IMR-90 (cell line): ENCODE measurements around the gene TTK. TPM values are rescaled to one million over a fixed set of nuclear protein-coding genes. Genes with fewer than 3 reads are reported as not detected.

Experiments
- ATAC-seq: fragments of 200-7000 bp; cut with Tn5 transposase; 2 replicates; pipeline ENCODE4 v1.9.1; 2020; ENCODE audit warnings: low read depth, mild to moderate bottlenecking, moderate library complexity
- BruUV-seq: library from RNA; stranded (reverse); fragments of 400-500 nt; replicated peaks from 2 replicates; lab custom pipeline; 2021; lab: Mats Ljungman, UMichigan
- CTCF ChIA-PET: fragments of 300-600 bp; formaldehyde crosslinking; extraction: SDS; loops from one replicate; lab custom pipeline; 2021; ENCODE audit warnings: antibody characterized with exemption; lab: Yijun Ruan, JAX
- POLR2A ChIA-PET: fragments of 300-600 bp; sonication (Branson Sonifier 250); formaldehyde crosslinking; loops from one replicate; lab custom pipeline; 2022; ENCODE audit warnings: antibody characterized with exemption; ENCODE audit not compliant: unreplicated experiment; lab: Charles Lee
- DNase-seq: peaks from one replicate; pipeline ENCODE4 v3.0.0; 2013
- H2AFZ ChIP-seq: replicated peaks from 2 replicates; pipeline ENCODE3; 2013; ENCODE audit warnings: low read length, mild to moderate bottlenecking; ENCODE audit not compliant: poor library complexity
- H2AK5ac ChIP-seq: 2 replicates; pipeline ENCODE4 v1.6.1; 2013; ENCODE audit warnings: low read depth, low read length, inconsistent platforms
- H2AK9ac ChIP-seq: replicated peaks from 2 replicates; pipeline ENCODE3; 2013; ENCODE audit warnings: mild to moderate bottlenecking, low read depth, low read length, moderate library complexity; ENCODE audit not compliant: poor library complexity
- H2BK120ac ChIP-seq: 2 replicates; pipeline ENCODE4 v1.6.1; 2013; ENCODE audit warnings: low read depth, low read length, inconsistent platforms
- H2BK15ac ChIP-seq: 3 replicates; pipeline ENCODE4 v1.6.1; 2013; ENCODE audit warnings: low read depth, low read length, inconsistent platforms
- H2BK20ac ChIP-seq: 2 replicates; pipeline ENCODE4 v1.6.1; 2013; ENCODE audit warnings: low read depth, mild to moderate bottlenecking, inconsistent platforms, low read length, moderate library complexity
- H2BK5ac ChIP-seq: 2 replicates; pipeline ENCODE4 v1.6.1; 2013; ENCODE audit warnings: mild to moderate bottlenecking, low read depth, low read length, inconsistent platforms; ENCODE audit not compliant: poor library complexity, severe bottlenecking
- H3K14ac ChIP-seq: replicated peaks from 2 replicates; pipeline ENCODE4 v1.6.1; 2013; ENCODE audit warnings: low read depth, low read length, inconsistent platforms
- H3K18ac ChIP-seq: 2 replicates; pipeline ENCODE4 v1.6.1; 2013; ENCODE audit warnings: low read depth, low read length, control low read depth
- H3K23ac ChIP-seq: 2 replicates; pipeline ENCODE4 v1.6.1; 2013; ENCODE audit warnings: low read depth, low read length, inconsistent platforms
- H3K27ac ChIP-seq: 2 replicates; pipeline ENCODE4 v1.5.1; 2013; ENCODE audit warnings: mild to moderate bottlenecking, control low read depth, low read length; ENCODE audit not compliant: insufficient read depth
- H3K27me3 ChIP-seq: 2 replicates; pipeline ENCODE4 v1.6.1; 2013; ENCODE audit warnings: low read length; ENCODE audit not compliant: control insufficient read depth, insufficient read depth
- H3K36me3 ChIP-seq: 2 replicates; pipeline ENCODE4 v1.6.1; 2013; ENCODE audit warnings: low read length, mixed read lengths; ENCODE audit not compliant: control insufficient read depth, insufficient read depth
- H3K4ac ChIP-seq: 2 replicates; pipeline ENCODE4 v1.6.1; 2013; ENCODE audit warnings: low read depth, low read length, inconsistent platforms
- H3K4me1 ChIP-seq: 2 replicates; pipeline ENCODE4 v1.6.1; 2013; ENCODE audit warnings: low read length, mixed read lengths; ENCODE audit not compliant: control insufficient read depth, insufficient read depth
- H3K4me2 ChIP-seq: 2 replicates; pipeline ENCODE4 v1.6.1; 2013; ENCODE audit warnings: low read depth, mild to moderate bottlenecking, control low read depth, low read length, moderate library complexity
- H3K4me3 ChIP-seq: 2 replicates; pipeline ENCODE4 v1.5.1; 2013; ENCODE audit warnings: low read depth, mild to moderate bottlenecking, control low read depth, low read length, moderate library complexity; ENCODE audit not compliant: insufficient read depth
- H3K56ac ChIP-seq: 2 replicates; pipeline ENCODE4 v1.6.1; 2013; ENCODE audit warnings: low read length, inconsistent platforms; ENCODE audit not compliant: insufficient read depth; ENCODE audit errors: extremely low read depth
- H3K79me1 ChIP-seq, 2 experiments: 2 replicates each; pipeline ENCODE4 v1.6.1; 2013; ENCODE audit warnings: low read length in 2 of 2, inconsistent platforms in 1 of 2, low read depth in 1 of 2
- H3K9ac ChIP-seq: 2 replicates; pipeline ENCODE4 v1.6.1; 2013; ENCODE audit warnings: low read depth, low read length, control low read depth
- H3K9me1 ChIP-seq: 2 replicates; pipeline ENCODE4 v1.6.1; 2013; ENCODE audit warnings: low read length, inconsistent platforms; ENCODE audit not compliant: insufficient read depth
- H3K9me3 ChIP-seq: 2 replicates; pipeline ENCODE4 v1.6.1; 2013; ENCODE audit warnings: low read length; ENCODE audit not compliant: control insufficient read depth, insufficient read depth
- H4K20me1 ChIP-seq: 2 replicates; pipeline ENCODE4 v1.6.1; 2013; ENCODE audit warnings: low read length, inconsistent platforms; ENCODE audit not compliant: insufficient read depth
- H4K5ac ChIP-seq: 2 replicates; pipeline ENCODE4 v1.6.1; 2013; ENCODE audit warnings: mild to moderate bottlenecking, low read depth, low read length, control low read depth
- H4K8ac ChIP-seq, 2 experiments: 2 replicates each; pipeline ENCODE4 v1.6.1; 2013; ENCODE audit warnings: low read depth in 2 of 2, low read length in 2 of 2, control low read depth in 1 of 2, inconsistent platforms in 1 of 2
- H4K91ac ChIP-seq: 2 replicates; pipeline ENCODE4 v1.6.1; 2013; ENCODE audit warnings: low read depth, low read length, inconsistent platforms; ENCODE audit not compliant: insufficient read depth
- CEBPB ChIP-seq: IDR thresholded peaks from 2 replicates; pipeline ENCODE4 v1.6.1; 2012; ENCODE audit warnings: low read depth, low read length, improper control_type of control experiment
- CHD1 ChIP-seq: IDR thresholded peaks from 2 replicates; pipeline ENCODE4 v1.6.1; 2012; ENCODE audit warnings: low read depth, low read length, improper control_type of control experiment
- CTCF ChIP-seq: conservative IDR thresholded peaks from 2 replicates; pipeline ENCODE4 v1.5.1; 2012; ENCODE audit warnings: mild to moderate bottlenecking, low read depth, low read length, improper control_type of control experiment
- FOS ChIP-seq: fragments of 150-350 bp; IDR thresholded peaks from 2 replicates; pipeline ENCODE4 v1.6.1; 2016; ENCODE audit warnings: low read depth, low read length
- MAFK ChIP-seq: IDR thresholded peaks from 2 replicates; pipeline ENCODE4 v1.6.1; 2012; ENCODE audit warnings: low read depth, low read length, improper control_type of control experiment
- NFE2L2 ChIP-seq: fragments of 150-350 bp; IDR thresholded peaks from 2 replicates; pipeline ENCODE4 v1.6.1; 2016; ENCODE audit warnings: low read depth, mild to moderate bottlenecking, low read length
- POLR2A ChIP-seq: IDR thresholded peaks from 2 replicates; pipeline ENCODE4 v1.6.1; 2012; ENCODE audit warnings: mild to moderate bottlenecking, low read depth, low read length
- RCOR1 ChIP-seq: IDR thresholded peaks from 2 replicates; pipeline ENCODE4 v1.6.1; 2012; ENCODE audit warnings: mild to moderate bottlenecking, low read length, improper control_type of control experiment; ENCODE audit not compliant: insufficient replicate concordance
- RFX5 ChIP-seq: IDR thresholded peaks from 2 replicates; pipeline ENCODE4 v1.8.0; 2012; ENCODE audit warnings: low read depth, mild to moderate bottlenecking, low read length, moderate library complexity
- USF2 ChIP-seq: fragments of 150-350 bp; IDR thresholded peaks from 2 replicates; pipeline ENCODE4 v1.6.1; 2017; ENCODE audit warnings: mild to moderate bottlenecking, antibody characterized with exemption, low read length, low read depth
- WGBS, 2 experiments: methylation state at CpG; one replicate each; pipeline versions ENCODE4 v1.1.5 to v1.1.7; 2013; ENCODE audit warnings: missing lambda C conversion rate in 2 of 2; ENCODE audit not compliant: insufficient read length in 1 of 2; ENCODE audit errors: extremely low coverage in 2 of 2; 5-methylcytosine and 5-hydroxymethylcytosine counted together
- dilution Hi-C: fragments of 300-500 bp; cut with HindIII; formaldehyde crosslinking; loops from one replicate; pipeline ENCODE4 v1.14.3; 2018; ENCODE audit warnings: low sequenced_read_pairs; ENCODE audit not compliant: unreplicated experiment
- in situ Hi-C: fragments of 300-500 bp; cut with MboI; formaldehyde crosslinking; loops from 3 replicates; pipeline ENCODE4 v1.14.3; 2019; ENCODE audit warnings: low sequenced_read_pairs, inconsistent platforms, mixed read lengths
- intact Hi-C: fragments of 100-400 bp; cut with micrococcal nuclease; formaldehyde crosslinking; loops from 2 replicates; pipeline ENCODE4 v1.10.0; 2022
- polyA plus RNA-seq, 3 experiments: library from polyadenylated mRNA; depleted of rRNA; stranded (reverse); fragments of >200 nt; gene quantifications; 2 replicates each; pipeline ENCODE4 v1.2.3, GENCODE V29; 2012; ENCODE audit warnings: low replicate concordance in 1 of 3
- total RNA-seq: library from RNA; depleted of rRNA; stranded (reverse); fragments of >200 nt; gene quantifications from 2 replicates; pipeline ENCODE4 v1.2.3, GENCODE V29; 2012

TTK gene
- total and polyA plus RNA-seq, 2 of the 4 experiments (the other 2 are of a cell fraction), result 7.5 to 21.5 TPM

GRCh38 chr6:80015839-80016435, 11.5 kb downstream of the TTK start:
- H3K36me3 ChIP-seq, result 0 out of 2 replicates have a peak, but pooled peaks cover 1% of the 10 kb centered on the region
- H3K4ac ChIP-seq, result no peak overlapping the region
- no peak overlapping the region for H4K91ac ChIP-seq
- dilution Hi-C loops, result no loop called here
- H3K4me3 ChIP-seq, result no peak overlapping the region
- no peak overlapping the region for H4K8ac ChIP-seq
- no peaks in the 10 kb centered on the region for H3K9me3 ChIP-seq
- no peaks in the 10 kb centered on the region for H4K20me1 ChIP-seq
- no peak overlapping the region for H2AFZ ChIP-seq
- POLR2A ChIA-PET, result no interaction called here
- no peak for TF ChIP-seq RCOR1
- no peak for TF ChIP-seq CEBPB
- TF ChIP-seq RFX5, result no peak
- TF ChIP-seq MAFK, result no peak
- TF ChIP-seq CHD1, result no peak
- no peak for TF ChIP-seq CTCF
- no peak for TF ChIP-seq FOS
- no peak for TF ChIP-seq USF2
- TF ChIP-seq NFE2L2, result no peak
- no peak for TF ChIP-seq POLR2A
- ATAC-seq (no peak), DNase-seq (no peak)
- H3K27ac ChIP-seq, result no peak overlapping the region
- no peak overlapping the region for H2BK20ac ChIP-seq
- H3K4me1 ChIP-seq, result no peaks in the 10 kb centered on the region
- H3K14ac ChIP-seq, result no peak overlapping the region
- H3K4me2 ChIP-seq, result no peak overlapping the region
- no peak overlapping the region for H3K9ac ChIP-seq
- no peak overlapping the region for H2AK5ac ChIP-seq
- no peaks in the 10 kb centered on the region for H3K27me3 ChIP-seq
- intact Hi-C loops, result no loop called here
- no peak overlapping the region for H3K56ac ChIP-seq
- in situ Hi-C loops, result no loop called here
- peaks cover 2 to 19% of the 10 kb centered on the region in 2 experiments; a peak in 2 of 4 replicates for H3K79me1 ChIP-seq
- no TSS peak for BruUV-seq
- no peak overlapping the region for H4K5ac ChIP-seq
- no peak overlapping the region for H2AK9ac ChIP-seq
- no peak overlapping the region for H3K18ac ChIP-seq
- no peaks in the 10 kb centered on the region for H3K9me1 ChIP-seq
- no peak overlapping the region for H2BK15ac ChIP-seq
- no peak overlapping the region for H2BK120ac ChIP-seq
- no peak overlapping the region for H2BK5ac ChIP-seq
- CTCF ChIA-PET, result no interaction called here
- H3K23ac ChIP-seq, result no peak overlapping the region
- WGBS, 2 experiments, result no CpG with 5 or more reads among the region's 2 CpGs
